Fibroblast of skin of left quadriceps (primary cell): Measurements from ENCODE around the gene MYRIP.

ENCODE experiments used
- DNase-seq, 2 experiments: peaks; one replicate each; pipeline ENCODE4 v3.0.0-alpha.2; 2013; ENCODE audit warnings: low read depth in 2 of 2

The MYRIP gene

GRCh38 chr3:40229386-40229785, 420.0 kb downstream of the MYRIP start:
- no peak for DNase-seq

- no peak for DNase-seq
Observed at GRCh38 chr3:40229963-40230362, 420.6 kb downstream of the MYRIP start.

GRCh38 chr3:40230382-40230781, 421.0 kb downstream of the MYRIP start:
- no peak for DNase-seq

GRCh38 chr3:40232626-40233025, 423.2 kb downstream of the MYRIP start:
- no peak for DNase-seq

GRCh38 chr3:40237159-40237558, 427.8 kb downstream of the MYRIP start:
- DNase-seq = no peak

GRCh38 chr3:40237889-40238571, 428.6 kb downstream of the MYRIP start:
- no peak for DNase-seq

- DNase-seq = no peak
Observed at GRCh38 chr3:40240921-40241320, 431.5 kb downstream of the MYRIP start.

- no peak for DNase-seq
Observed at GRCh38 chr3:40242216-40242615, 432.8 kb downstream of the MYRIP start.

- no peak for DNase-seq
Observed at GRCh38 chr3:40242638-40243037, 433.2 kb downstream of the MYRIP start.

GRCh38 chr3:40243056-40243455, 433.6 kb downstream of the MYRIP start:
- no peak for DNase-seq

- DNase-seq = no peak
Observed at GRCh38 chr3:40247714-40248454, 438.5 kb downstream of the MYRIP start.

GRCh38 chr3:40248591-40248990, 439.2 kb downstream of the MYRIP start:
- no peak for DNase-seq

- DNase-seq = no peak
Observed at GRCh38 chr3:40249168-40249567, 439.8 kb downstream of the MYRIP start.

GRCh38 chr3:40254491-40254890, 445.1 kb downstream of the MYRIP start:
- no peak for DNase-seq

GRCh38 chr3:40254891-40255290, 445.5 kb downstream of the MYRIP start:
- DNase-seq = no peak

- DNase-seq = no peak
Observed at GRCh38 chr3:40255532-40255931, 446.1 kb downstream of the MYRIP start.

GRCh38 chr3:40258064-40258463, 448.7 kb downstream of the MYRIP start:
- DNase-seq = no peak

GRCh38 chr3:40258555-40258954, 449.1 kb downstream of the MYRIP start:
- DNase-seq = no peak

- DNase-seq = no peak
Observed at GRCh38 chr3:40262331-40262730, 452.9 kb downstream of the MYRIP start.

- no peak for DNase-seq
Observed at GRCh38 chr3:40264451-40264850, 455.0 kb downstream of the MYRIP start.

- DNase-seq = no peak
Observed at GRCh38 chr3:40265181-40265580, 455.8 kb downstream of the MYRIP start.

- DNase-seq = no peak
Observed at GRCh38 chr3:40267937-40268724, 458.7 kb downstream of the MYRIP start.
